Fibroblast of mammary gland (primary cell): ENCODE results near the gene GALNT10.

Experiments used
- DNase-seq: peaks from one replicate; pipeline ENCODE4 v3.0.0-alpha.2; 2010; ENCODE audit warnings: low read depth
- H3K4me3 ChIP-seq: 2 replicates; pipeline ENCODE4 v1.5.1; 2011; ENCODE audit warnings: low read depth, mild to moderate bottlenecking, low read length, moderate library complexity; ENCODE audit not compliant: control insufficient read depth
- CTCF ChIP-seq: conservative IDR thresholded peaks from 2 replicates; pipeline ENCODE4 v1.5.1; 2011; ENCODE audit warnings: low read depth, low read length, inconsistent platforms; ENCODE audit not compliant: control insufficient read depth, insufficient read depth

Gene GALNT10

GRCh38 chr5:154403234-154403633 lies 212.7 kb downstream of the GALNT10 start:
- H3K4me3 ChIP-seq, result no peak overlapping the region
- no peak for DNase-seq
- TF ChIP-seq CTCF, result no peak

- H3K4me3 ChIP-seq, result no peak overlapping the region
- TF ChIP-seq CTCF, result no peak
- no peak for DNase-seq
Measured at GRCh38 chr5:154403776-154404387, 213.3 kb downstream of the GALNT10 start.

DNA sequence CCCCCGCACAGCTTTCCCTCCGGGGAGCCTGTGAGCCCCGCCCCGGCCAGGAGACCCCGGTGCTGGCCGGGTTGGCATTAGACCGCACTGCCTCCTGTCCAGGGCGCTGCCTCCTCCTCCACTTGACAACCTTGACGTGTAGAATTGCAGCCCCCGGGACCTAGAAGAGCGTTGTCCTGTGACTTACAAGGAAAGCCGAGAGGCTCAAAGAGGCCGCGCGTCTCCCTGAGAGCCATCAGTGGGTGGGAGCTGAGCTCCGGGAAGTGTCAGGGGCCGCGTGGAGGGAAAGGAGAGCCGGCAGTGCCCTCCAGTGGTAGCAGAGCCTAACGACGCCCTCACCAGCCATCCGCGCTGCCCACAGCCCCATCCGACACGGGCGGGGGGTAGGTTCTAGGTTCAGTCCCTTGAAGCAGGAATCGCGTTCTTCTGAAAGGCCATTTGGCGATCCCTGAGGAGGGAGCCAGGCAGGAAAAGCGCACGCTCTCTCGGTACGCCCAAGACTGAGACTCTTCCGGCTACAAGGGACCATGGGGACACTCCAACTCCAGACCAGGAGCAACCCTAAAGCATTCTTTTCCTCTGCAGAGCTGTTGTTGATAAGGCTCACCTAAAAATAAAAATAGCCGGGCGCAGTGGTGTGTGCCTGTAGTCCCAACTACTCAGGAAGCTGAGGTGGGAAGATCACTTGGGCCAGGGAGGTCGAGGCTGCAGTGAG lies 214.7 kb downstream of the GALNT10 start:
- TF ChIP-seq CTCF, result peak; percentile 72
- peak overlapping the region; percentile 34 for H3K4me3 ChIP-seq
- peak; percentile 70 for DNase-seq

DNA sequence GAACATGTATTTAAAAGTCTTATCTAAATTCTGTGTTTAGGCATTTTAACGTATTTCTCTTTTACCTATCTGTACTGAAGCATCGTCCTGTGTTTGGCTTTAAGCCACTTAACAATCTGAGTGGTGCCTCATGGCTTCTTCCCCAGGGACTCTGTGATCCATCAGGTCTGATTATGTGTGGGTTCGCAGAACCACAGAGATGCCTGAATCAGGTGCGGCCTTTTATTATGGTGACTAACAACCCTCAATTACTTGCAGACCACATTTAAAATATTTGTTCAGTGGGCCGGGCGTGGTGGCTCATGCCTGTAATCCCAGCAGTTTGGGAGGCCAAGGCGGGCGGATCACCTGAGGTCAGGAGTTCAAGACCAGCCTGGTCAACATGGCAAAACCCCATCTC lies 215.7 kb downstream of the GALNT10 start:
- H3K4me3 ChIP-seq, result no peak overlapping the region
- DNase-seq, result peak; percentile 34
- TF ChIP-seq CTCF, result no peak

DNA sequence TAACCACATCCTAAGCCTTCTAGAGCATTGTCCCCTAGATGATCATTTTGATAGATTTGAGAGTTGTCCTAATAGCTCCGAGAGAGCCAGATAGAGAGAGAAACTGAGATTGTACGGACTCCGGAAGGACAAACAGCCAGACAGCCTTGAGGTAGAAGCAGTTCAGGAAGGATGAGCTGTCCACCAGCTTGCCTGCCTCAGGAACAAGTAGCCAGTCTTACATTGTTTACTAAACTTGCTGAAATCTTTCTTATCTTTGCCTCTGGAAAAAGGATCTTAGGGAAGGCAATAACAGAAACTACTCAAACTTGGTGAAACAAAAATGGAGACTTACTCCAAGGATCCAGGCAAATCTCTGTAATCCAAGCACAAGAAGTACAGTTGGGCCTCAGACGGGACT lies 216.3 kb downstream of the GALNT10 start:
- no peak for TF ChIP-seq CTCF
- no peak for DNase-seq
- H3K4me3 ChIP-seq, result no peak overlapping the region

DNA sequence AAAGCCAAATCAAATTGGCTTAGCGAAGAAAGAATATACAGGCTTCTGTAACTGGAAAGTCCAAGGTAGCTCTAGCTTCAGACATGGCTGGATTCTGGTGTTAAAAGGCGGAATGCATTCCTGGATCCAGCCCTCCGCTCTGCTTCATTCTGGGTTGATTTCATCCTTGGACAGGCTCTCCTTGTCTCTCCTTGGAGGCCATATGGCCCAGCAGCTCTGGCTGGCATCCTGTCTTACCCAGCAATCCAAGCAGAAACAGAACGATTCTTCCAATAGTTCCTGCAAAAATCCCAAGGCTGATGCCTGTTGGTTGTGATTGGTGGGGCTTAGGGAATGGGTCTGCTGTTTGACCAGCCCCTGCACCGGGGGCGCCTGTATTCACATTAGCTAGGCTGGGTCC lies 218.3 kb downstream of the GALNT10 start:
- no peak for DNase-seq
- no peak for TF ChIP-seq CTCF
- no peak overlapping the region for H3K4me3 ChIP-seq
